Esophagus muscularis mucosa (tissue), 4 donors: ENCODE data around the gene H6PD. TPM values are rescaled to one million over a fixed set of nuclear protein-coding genes. Genes with fewer than 3 reads are reported as not detected.

Experiments used
- DNase-seq: peaks from one replicate; pipeline ENCODE4 v3.0.0-alpha.2; 2017; ENCODE audit errors: extremely low spot score
- H3K27ac ChIP-seq, 4 donors: fragments of 200-600 bp; sonication (generic); replicated peaks in 1 of 4; 1 replicate in 3 of 4; 2 replicates in 1 of 4; pipeline ENCODE4 v1.5.1; 2016 to 2019; ENCODE audit warnings: mild to moderate bottlenecking in 1 of 4
- H3K27me3 ChIP-seq, 4 donors: fragments of 200-600 bp; sonication (generic); one replicate each; pipeline versions ENCODE4 v1.5.1 to v1.6.0; 2016 to 2019
- H3K36me3 ChIP-seq, 4 donors: fragments of 200-600 bp; sonication (generic); one replicate each; pipeline ENCODE4 v1.5.1; 2016 to 2019
- H3K4me1 ChIP-seq, 4 donors: fragments of 200-600 bp; sonication (generic); one replicate each; pipeline ENCODE4 v1.5.1; 2016 to 2019
- H3K4me3 ChIP-seq, 4 donors: fragments of 200-600 bp; sonication (generic); 1 replicate in 2 of 4; 2 replicates in 2 of 4; pipeline ENCODE4 v1.5.1; 2016 to 2019; ENCODE audit warnings: mild to moderate bottlenecking in 4 of 4, moderate library complexity in 1 of 4
- H3K9me3 ChIP-seq, 4 donors: fragments of 200-600 bp; sonication (generic); 1 replicate in 3 of 4; 2 replicates in 1 of 4; pipeline ENCODE4 v1.5.1; 2016 to 2019
- CTCF ChIP-seq, 3 experiments: fragments of 200-600 bp in 2 of 3; fragments of 450-650 bp in 1 of 3; sonication (generic) in 2 of 3; IDR thresholded peaks; one replicate each; pipeline ENCODE4 v1.5.1; 2017 to 2019; ENCODE audit warnings: antibody characterized with exemption in 3 of 3, mild to moderate bottlenecking in 2 of 3, moderate library complexity in 1 of 3
- EP300 ChIP-seq: sonication (generic); formaldehyde crosslinking; IDR thresholded peaks from one replicate; pipeline ENCODE4 v1.6.1; 2017; ENCODE audit warnings: antibody characterized with exemption
- POLR2A ChIP-seq: fragments of 450-650 bp; IDR thresholded peaks from one replicate; pipeline ENCODE4 v1.6.1; 2017; ENCODE audit warnings: antibody characterized with exemption, moderate library complexity, mild to moderate bottlenecking, low read depth
- POLR2AphosphoS5 ChIP-seq, 2 donors: sonication (generic); formaldehyde crosslinking; IDR thresholded peaks; one replicate each; pipeline ENCODE4 v1.6.1; 2017; ENCODE audit warnings: antibody characterized with exemption in 2 of 2
- WGBS: methylation state at CpG from one replicate; pipeline ENCODE4 v1.1.5; 2018; 5-methylcytosine and 5-hydroxymethylcytosine counted together
- intact Hi-C: fragments of 100-400 bp; cut with DNase I; formaldehyde crosslinking; loops from one replicate; pipeline ENCODE4 v1.15.1; 2023
- total RNA-seq, 4 donors: library from RNA; depleted of rRNA; stranded (reverse); fragments of >200 nt; gene quantifications; one replicate each; pipeline versions ENCODE4 v1.1.0 to v1.2.1, GENCODE V29; 2016

Gene H6PD
- total RNA-seq, 4 donors from 2014 or later = 31.1 to 54.4 (median 38.4) TPM

DNA sequence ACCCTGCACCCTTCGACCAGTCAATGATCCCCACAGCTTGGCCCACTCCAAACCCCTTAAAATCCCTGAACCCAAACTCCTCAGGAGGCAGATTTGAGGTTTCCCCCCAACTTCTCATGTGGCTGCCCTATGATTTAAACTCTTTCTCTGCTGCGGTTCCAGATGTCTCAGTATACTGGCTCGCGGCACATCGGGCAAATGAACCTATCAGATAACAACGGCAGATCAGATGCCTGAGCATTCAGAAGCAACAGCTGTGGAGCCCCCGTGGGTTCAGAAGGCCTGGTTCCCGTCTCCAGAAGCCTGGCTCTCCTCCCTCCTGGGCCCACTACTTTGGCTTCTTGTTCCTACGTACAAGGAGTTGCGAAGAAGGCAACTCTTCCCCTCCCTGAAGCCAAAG is 43.3 kb upstream of the H6PD start:
- no peak for DNase-seq
- H3K27ac ChIP-seq = no peak overlapping the region
- intact Hi-C loops = no loop called here
- no peak overlapping the region for H3K4me3 ChIP-seq
- H3K4me1 ChIP-seq = peaks cover 2 to 5% (median 3%) of the 10 kb centered on the region in 4 donors
- H3K9me3 ChIP-seq = no peaks in the 10 kb centered on the region
- TF ChIP-seq CTCF (IDR thresholded peaks at IDR 0.05) (no peak), POLR2AphosphoS5 (IDR thresholded peaks at IDR 0.05) (no peak), EP300 (no peak)
- no peaks in the 10 kb centered on the region for H3K36me3 ChIP-seq
- no peaks in the 10 kb centered on the region for H3K27me3 ChIP-seq
- WGBS = 91% methylated on average over 10 of the region's 10 CpGs

DNA sequence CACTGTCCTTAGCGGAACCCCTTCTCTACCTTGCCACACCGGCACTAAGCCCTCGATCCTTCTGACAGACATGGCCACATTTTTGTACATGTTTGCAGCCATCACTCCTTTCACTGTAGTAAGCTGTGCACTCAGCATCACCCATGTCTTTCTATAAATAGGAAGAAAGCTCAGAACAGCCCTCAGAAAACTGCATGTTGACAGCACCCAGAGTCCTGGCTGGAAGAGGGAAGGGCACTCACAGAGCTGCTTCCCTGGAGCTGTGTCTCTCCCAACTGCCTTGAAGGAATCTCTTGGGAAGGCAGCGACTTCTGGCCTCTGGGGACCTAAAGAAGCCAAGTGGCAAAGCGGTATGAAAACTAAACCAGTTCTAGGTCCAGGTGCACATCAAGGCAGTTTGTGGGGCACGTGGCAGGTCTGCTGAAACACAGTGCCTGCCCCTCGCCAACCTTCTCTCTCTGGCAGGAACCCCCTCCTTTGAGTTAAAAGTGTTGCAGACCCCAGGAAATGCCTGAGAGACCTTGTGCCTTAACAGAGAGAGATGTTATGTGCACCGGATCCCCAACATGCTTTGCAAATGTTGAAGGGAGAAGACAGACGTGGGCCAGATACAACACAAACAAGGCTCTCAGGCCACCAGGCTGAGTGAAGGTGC is 41.9 kb upstream of the H6PD start:
- WGBS = 80% methylated on average over 9 of the region's 9 CpGs
- no peak for DNase-seq
- H3K36me3 ChIP-seq = no peaks in the 10 kb centered on the region
- H3K27ac ChIP-seq = no peak overlapping the region
- intact Hi-C loops = no loop called here
- no peak for TF ChIP-seq CTCF (IDR thresholded peaks at IDR 0.05)
- TF ChIP-seq POLR2A = no peak
- TF ChIP-seq EP300 = no peak
- H3K27me3 ChIP-seq = peaks cover 0 to 12% (median 1%) of the 10 kb centered on the region in 4 donors
- H3K4me1 ChIP-seq = peaks cover 14 to 19% (median 17%) of the 10 kb centered on the region in 4 donors
- no peak overlapping the region for H3K4me3 ChIP-seq
- no peaks in the 10 kb centered on the region for H3K9me3 ChIP-seq

DNA sequence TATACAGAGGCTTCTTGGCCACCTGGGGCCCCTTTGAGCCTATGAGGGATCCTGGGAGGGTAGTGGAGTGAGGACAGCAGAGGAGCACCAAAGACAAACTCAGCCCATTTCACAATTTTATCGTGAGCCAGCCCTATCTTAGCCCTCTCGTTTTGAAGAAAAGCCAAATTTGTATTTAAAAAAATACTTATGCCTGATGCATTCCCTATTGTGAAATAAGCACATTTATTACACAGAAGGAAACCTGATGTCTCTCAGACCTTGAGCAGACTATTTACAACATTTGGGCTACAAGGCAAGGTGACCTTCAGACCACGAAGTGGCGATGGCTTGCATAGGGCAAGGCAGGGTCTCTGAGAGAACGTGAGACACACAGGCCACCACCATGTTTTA is 41.3 kb upstream of the H6PD start:
- intact Hi-C loops = no loop called here
- no peak overlapping the region for H3K4me3 ChIP-seq
- H3K9me3 ChIP-seq = no peaks in the 10 kb centered on the region
- H3K36me3 ChIP-seq = no peaks in the 10 kb centered on the region
- peaks cover 20 to 24% (median 21%) of the 10 kb centered on the region in 4 donors for H3K4me1 ChIP-seq
- TF ChIP-seq CTCF (IDR thresholded peaks at IDR 0.05) = no peak
- no peak for TF ChIP-seq POLR2AphosphoS5 (IDR thresholded peaks at IDR 0.05)
- no peak for TF ChIP-seq POLR2A
- no peak for TF ChIP-seq EP300
- WGBS = 84% methylated on average over 5 of the region's 5 CpGs
- no peak overlapping the region for H3K27ac ChIP-seq
- H3K27me3 ChIP-seq = peaks cover 0 to 17% (median 6%) of the 10 kb centered on the region in 4 donors
- DNase-seq = no peak

- no peak for TF ChIP-seq POLR2A
- no peak for TF ChIP-seq EP300
- no peak for TF ChIP-seq CTCF (IDR thresholded peaks at IDR 0.05)
- no peak for TF ChIP-seq POLR2AphosphoS5 (IDR thresholded peaks at IDR 0.05)
- H3K27me3 ChIP-seq = peaks cover 0 to 25% (median 9%) of the 10 kb centered on the region in 4 donors
- no peak overlapping the region for H3K27ac ChIP-seq
- H3K9me3 ChIP-seq = no peaks in the 10 kb centered on the region
- no peaks in the 10 kb centered on the region for H3K36me3 ChIP-seq
- H3K4me1 ChIP-seq = peaks cover 22 to 32% (median 29%) of the 10 kb centered on the region in 4 donors
- WGBS = 87% methylated on average over 4 of the region's 4 CpGs
- H3K4me3 ChIP-seq = no peak overlapping the region
- DNase-seq = no peak
- intact Hi-C loops = no loop called here
Measured at GRCh38 chr1:9194024-9194423, 40.5 kb upstream of the H6PD start.

- Histone ChIP-seq H3K9me3 (no peaks in the 10 kb centered on the region), H3K36me3 (no peaks in the 10 kb centered on the region), H3K4me1 (peaks cover 22 to 32% (median 31%) of the 10 kb centered on the region in 4 donors), H3K27me3 (peaks cover 0 to 42% (median 9%) of the 10 kb centered on the region in 4 donors), H3K27ac (peak overlapping the region in 1 of 4 donors; percentile 0), H3K4me3 (no peak overlapping the region)
- 92% methylated on average over 8 of the region's 8 CpGs for WGBS
- TF ChIP-seq EP300 (no peak), POLR2A (no peak), POLR2AphosphoS5 (IDR thresholded peaks at IDR 0.05) (no peak), CTCF (IDR thresholded peaks at IDR 0.05) (no peak)
- DNase-seq = no peak
- intact Hi-C loops = loop anchor here (2.0 kb wide), 1 partner anchor 85 kb away; no protein-coding TSS in a partner anchor
Measured at GRCh38 chr1:9195651-9196050, 38.9 kb upstream of the H6PD start.
